K562 (cell line): Measurements from ENCODE around the gene HOXB3.

ENCODE experiments used
- EZH2 ChIP-seq: IDR thresholded peaks from 2 replicates; pipeline ENCODE4 v1.6.1; 2012; ENCODE audit warnings: low read depth, mild to moderate bottlenecking, inconsistent platforms, low read length, borderline replicate concordance
- SP1 ChIP-seq: sonication (generic); formaldehyde crosslinking; IDR thresholded peaks from 2 replicates; pipeline ENCODE4 v1.8.1; 2022; ENCODE audit warnings: mild to moderate bottlenecking, missing genetic modification reagents
- ZNF121 ChIP-seq: sonication (generic); formaldehyde crosslinking; conservative IDR thresholded peaks from 2 replicates; pipeline ENCODE4 v1.8.0; 2022; ENCODE audit warnings: missing genetic modification reagents
- TF ChIP-seq, protein P1 (sequence below), 2 experiments: fragments of 450-650 bp in 1 of 2; sonication (generic) in 1 of 2; formaldehyde crosslinking in 1 of 2; IDR thresholded peaks in 1 of 2; conservative IDR thresholded peaks in 1 of 2; 2 replicates each; pipeline versions ENCODE4 v1.6.1 to v1.8.1; 2016 to 2023; ENCODE audit warnings: mild to moderate bottlenecking in 2 of 2, moderate library complexity in 2 of 2, inconsistent platforms in 1 of 2, missing genetic modification reagents in 1 of 2

DNA sequence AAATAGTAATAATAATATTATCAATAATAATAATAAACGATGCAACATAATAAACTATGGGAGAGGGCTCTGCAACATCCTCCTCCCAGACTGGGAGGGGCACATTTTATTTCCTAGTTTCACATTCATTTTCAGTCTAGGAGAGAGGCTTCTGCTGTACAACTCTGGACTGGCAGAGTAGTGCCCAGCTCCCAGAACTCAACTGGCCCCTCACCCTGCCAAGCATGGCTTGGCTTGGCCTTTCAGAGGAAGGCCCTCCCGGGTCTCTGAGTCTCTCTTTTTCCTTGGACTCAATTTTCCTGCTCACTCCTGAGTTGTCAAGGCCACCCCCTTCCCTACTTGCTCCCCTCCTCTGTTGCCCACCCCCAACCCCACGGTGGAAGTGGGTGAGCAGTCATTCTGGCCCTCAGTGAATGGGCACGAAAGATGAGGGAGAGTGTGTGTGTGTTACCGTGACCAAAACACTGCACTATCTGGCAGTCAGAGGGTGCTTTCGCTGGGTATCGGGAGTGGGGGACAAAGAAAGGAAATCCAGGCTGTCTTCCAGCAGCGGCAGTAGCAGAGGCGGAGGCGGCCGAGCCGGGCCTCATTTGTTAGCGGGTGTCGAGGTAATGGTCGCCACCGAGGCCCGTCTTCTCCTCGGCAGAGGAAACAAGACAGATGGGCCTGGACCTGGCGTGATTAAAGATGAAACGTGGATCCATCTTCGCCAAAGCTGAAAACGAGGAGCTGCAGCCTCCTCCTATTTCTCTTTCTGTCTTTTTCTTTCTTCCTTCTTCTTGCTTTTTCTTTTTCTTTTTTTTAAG lies 14.2 kb downstream of the HOXB3 start:
- TF ChIP-seq, protein P1, sequence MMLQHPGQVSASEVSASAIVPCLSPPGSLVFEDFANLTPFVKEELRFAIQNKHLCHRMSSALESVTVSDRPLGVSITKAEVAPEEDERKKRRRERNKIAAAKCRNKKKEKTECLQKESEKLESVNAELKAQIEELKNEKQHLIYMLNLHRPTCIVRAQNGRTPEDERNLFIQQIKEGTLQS (IDR thresholded peaks at IDR 0.05), result no peak
- TF ChIP-seq, protein P1 (CRISPR knock-in tag; conservative IDR thresholded peaks at IDR 0.05), result no peak
- no peak for TF ChIP-seq ZNF121 (CRISPR knock-in tag)
- TF ChIP-seq SP1, result no peak
- no peak for TF ChIP-seq EZH2
